ENCODE measurements around the gene NKAP. TPM values are rescaled to one million over a fixed set of nuclear protein-coding genes. Genes with fewer than 3 reads are reported as not detected.
A peak's percentile ranks its signal among the peaks of the same experiment; 100 is the strongest.

NKAP gene
- total RNA-seq, 1 experiment from 2014 or later, result 7.3 TPM

GRCh38 chrX:119990556-119991004 lies 47.0 kb upstream of the NKAP start:
- Histone ChIP-seq H3K79me2 (ENCODE audit: insufficient read depth, low read length) (no peaks in the 10 kb centered on the region), H3K23me2 (ENCODE audit: insufficient read length, low read depth, low read length, poor library complexity, severe bottlenecking) (peaks cover 9% of the 10 kb centered on the region), H3K79me1 (ENCODE audit: insufficient read depth, low read depth, low read length, poor library complexity, severe bottlenecking) (no peaks in the 10 kb centered on the region), H2AK5ac (ENCODE audit: insufficient read length, low read length) (no peak overlapping the region), H3K27ac (ENCODE audit: insufficient read length, low read depth, low read length) (no peak overlapping the region), H2BK12ac (ENCODE audit: insufficient read length, low read depth, low read length) (no peak overlapping the region), H2BK120ac (ENCODE audit: low read depth, low read length, poor library complexity, severe bottlenecking) (no peak overlapping the region), H3T11ph (ENCODE audit: low read length) (no peak overlapping the region), H2BK15ac (ENCODE audit: low read depth, low read length) (no peak overlapping the region), H4K20me1 (ENCODE audit: control insufficient read depth, insufficient read depth, insufficient read length) (no peaks in the 10 kb centered on the region), H3K56ac (ENCODE audit: insufficient read length, low read depth, low read length) (no peak overlapping the region), H3K18ac (ENCODE audit: insufficient read length, low read depth, low read length) (no peak overlapping the region), H4K5ac (ENCODE audit: insufficient read length, low read depth, low read length) (no peak overlapping the region), H3K4me2 (ENCODE audit: insufficient read depth, insufficient read length, low read length) (peak overlapping the region; percentile 54), H2AFZ (ENCODE audit: low read length) (no peak overlapping the region), H3K4me1 (ENCODE audit: insufficient read depth, low read length) (no peaks in the 10 kb centered on the region), H3K9me3 (ENCODE audit: control insufficient read depth, low read depth, low read length) (peaks cover 5% of the 10 kb centered on the region), H4K91ac (ENCODE audit: insufficient read length, low read depth, low read length) (no peak overlapping the region), H3K27me3 (ENCODE audit: insufficient read depth, low read length) (peaks cover 73% of the 10 kb centered on the region), H2BK5ac (ENCODE audit: insufficient read length, low read length) (no peak overlapping the region), H3K23ac (ENCODE audit: insufficient read length, low read depth, low read length) (no peak overlapping the region), H3K9ac (ENCODE audit: extremely low read depth, insufficient read length, low read length) (no peak overlapping the region), H2BK20ac (ENCODE audit: low read depth, low read length, poor library complexity, severe bottlenecking) (no peak overlapping the region), H3K4ac (ENCODE audit: low read depth, low read length) (no peak overlapping the region), H3K14ac (ENCODE audit: insufficient read depth, low read length) (no peak overlapping the region), H4K8ac (replicated peaks; ENCODE audit: insufficient read length, low read depth, low read length) (no peak overlapping the region)
- Mint-ChIP-seq H3K27me3 (ENCODE audit: low read depth) (peaks cover 99% of the 10 kb centered on the region), H3K36me3 (ENCODE audit: insufficient read depth in 1 of 3, low read depth in 3 of 3) (no peaks in the 10 kb centered on the region; a peak in 2 of 7 replicates), H3K9me3 (peaks cover 69 to 75% of the 10 kb centered on the region in 2 experiments), H3K4me1 (peaks cover 5 to 12% of the 10 kb centered on the region in 2 experiments), H3K4me3 (peak overlapping the region; percentile 64 to 84), H3K27ac (no peak overlapping the region)
- no CpG with 5 or more reads among the region's 34 CpGs for WGBS (ENCODE audit: extremely low coverage, insufficient read length, low lambda C conversion rate)
- peak; percentile 37 for DNase-seq
- TF ChIP-seq CTCF (conservative IDR thresholded peaks at IDR 0.05), result no peak

All from H9 (cell line).